GDM1 (cell line): ENCODE data around the gene ADGRA1.

Experiments used
- DNase-seq: peaks from one replicate; lab custom pipeline; 2025; lab: John Stamatoyannopoulos, UW

The ADGRA1 gene

GRCh38 chr10:133075346-133076137, 12.2 kb upstream of the ADGRA1 start:
- DNase-seq: no peak

GRCh38 chr10:133076274-133077038, 11.3 kb upstream of the ADGRA1 start:
- DNase-seq: no peak

GRCh38 chr10:133079836-133080682, 7.7 kb upstream of the ADGRA1 start:
- no peak for DNase-seq

- no peak for DNase-seq
Measured at GRCh38 chr10:133080683-133081040, 7.1 kb upstream of the ADGRA1 start.

- DNase-seq: no peak
Measured at GRCh38 chr10:133081636-133082035, 6.1 kb upstream of the ADGRA1 start.

- DNase-seq: no peak
Measured at GRCh38 chr10:133082685-133083421, 4.9 kb upstream of the ADGRA1 start.

GRCh38 chr10:133083422-133084100, 4.2 kb upstream of the ADGRA1 start:
- no peak for DNase-seq

- DNase-seq: no peak
Measured at GRCh38 chr10:133084491-133084890, 3.2 kb upstream of the ADGRA1 start.

GRCh38 chr10:133085251-133086125, 2.2 kb upstream of the ADGRA1 start:
- DNase-seq: no peak

- no peak for DNase-seq
Measured at GRCh38 chr10:133086247-133086646, 1.5 kb upstream of the ADGRA1 start.

- no peak for DNase-seq
Measured at GRCh38 chr10:133087045-133087678, 562 bp upstream of the ADGRA1 start.

GRCh38 chr10:133088179-133088955, 643 bp downstream of the ADGRA1 start:
- no peak for DNase-seq

GRCh38 chr10:133088956-133089800, 1.5 kb downstream of the ADGRA1 start:
- DNase-seq: no peak

- no peak for DNase-seq
Measured at GRCh38 chr10:133090101-133090500, 2.4 kb downstream of the ADGRA1 start.

- no peak for DNase-seq
Measured at GRCh38 chr10:133090654-133091053, 2.9 kb downstream of the ADGRA1 start.

- DNase-seq: no peak
Measured at GRCh38 chr10:133091316-133091715, 3.6 kb downstream of the ADGRA1 start.

- no peak for DNase-seq
Measured at GRCh38 chr10:133093291-133093690, 5.6 kb downstream of the ADGRA1 start.

GRCh38 chr10:133094286-133094685, 6.6 kb downstream of the ADGRA1 start:
- DNase-seq: no peak
